GM23248 (cell line): ENCODE data around the gene FRMD5. TPM values are rescaled to one million over a fixed set of nuclear protein-coding genes. Genes with fewer than 3 reads are reported as not detected.

ENCODE experiments used
- DNase-seq: peaks from one replicate; pipeline ENCODE4 v3.0.0-alpha.2; 2015
- H2AFZ ChIP-seq: fragments of 200-600 bp; sonication (generic); 2 replicates; pipeline ENCODE4 v1.6.1; 2016; ENCODE audit warnings: antibody characterized with exemption
- H3F3A ChIP-seq: fragments of 200-600 bp; sonication (generic); 2 replicates; pipeline ENCODE4 v1.6.1; 2016; ENCODE audit warnings: mild to moderate bottlenecking, antibody characterized with exemption, mixed run types; ENCODE audit not compliant: insufficient read depth
- H3K27ac ChIP-seq: fragments of 200-600 bp; sonication (generic); 2 replicates; pipeline ENCODE4 v1.5.1; 2016; ENCODE audit warnings: mild to moderate bottlenecking
- H3K27me3 ChIP-seq: fragments of 200-600 bp; sonication (generic); replicated peaks from 2 replicates; pipeline ENCODE4 v1.6.1; 2016; ENCODE audit warnings: mild to moderate bottlenecking; ENCODE audit not compliant: insufficient read depth
- H3K36me3 ChIP-seq: fragments of 200-600 bp; sonication (generic); 2 replicates; pipeline ENCODE4 v1.6.1; 2016; ENCODE audit warnings: low read depth, mild to moderate bottlenecking
- H3K4me1 ChIP-seq: fragments of 200-600 bp; sonication (generic); 2 replicates; pipeline ENCODE4 v1.6.1; 2016; ENCODE audit warnings: mild to moderate bottlenecking; ENCODE audit not compliant: insufficient read depth
- H3K4me2 ChIP-seq: fragments of 200-600 bp; sonication (generic); one replicate; pipeline ENCODE4 v1.6.1; 2016; ENCODE audit warnings: mild to moderate bottlenecking; ENCODE audit not compliant: unreplicated experiment
- H3K4me3 ChIP-seq: fragments of 200-600 bp; sonication (generic); 2 replicates; pipeline ENCODE4 v1.5.1; 2016; ENCODE audit warnings: mild to moderate bottlenecking
- H3K79me2 ChIP-seq: fragments of 200-600 bp; sonication (generic); 2 replicates; pipeline ENCODE4 v1.6.1; 2016; ENCODE audit warnings: mild to moderate bottlenecking; ENCODE audit not compliant: insufficient read depth
- H3K9ac ChIP-seq: fragments of 200-600 bp; sonication (generic); 2 replicates; pipeline ENCODE4 v1.6.1; 2016; ENCODE audit warnings: mild to moderate bottlenecking
- H3K9me2 ChIP-seq: fragments of 200-600 bp; sonication (generic); 2 replicates; pipeline ENCODE4 v1.6.1; 2016; ENCODE audit warnings: mixed run types, mild to moderate bottlenecking, moderate library complexity; ENCODE audit not compliant: insufficient read depth
- H3K9me3 ChIP-seq: fragments of 200-600 bp; sonication (generic); one replicate; pipeline ENCODE4 v1.6.1; 2017; ENCODE audit warnings: low read depth
- H4K20me1 ChIP-seq: fragments of 200-600 bp; sonication (generic); 2 replicates; pipeline ENCODE4 v1.6.0; 2016; ENCODE audit not compliant: insufficient read depth
- EZH2 ChIP-seq: fragments of 200-600 bp; sonication (generic); IDR thresholded peaks from 2 replicates; pipeline ENCODE4 v1.6.1; 2018; ENCODE audit warnings: antibody characterized with exemption, mild to moderate bottlenecking; ENCODE audit not compliant: insufficient read depth, poor library complexity, severe bottlenecking
- EZH2phosphoT487 ChIP-seq: fragments of 200-600 bp; sonication (generic); IDR thresholded peaks from 2 replicates; pipeline ENCODE4 v1.6.1; 2018; ENCODE audit warnings: antibody characterized with exemption, moderate library complexity, mild to moderate bottlenecking, low read depth; ENCODE audit not compliant: insufficient read depth
- WGBS, 2 experiments: methylation state at CpG; one replicate each; pipeline ENCODE4 v1.1.6; 2015 to 2017; ENCODE audit warnings: low lambda C conversion rate in 2 of 2, low coverage in 1 of 2; ENCODE audit errors: missing lambda C conversion rate in 2 of 2; 5-methylcytosine and 5-hydroxymethylcytosine counted together
- in situ Hi-C: fragments of 300-500 bp; cut with MboI; formaldehyde crosslinking; loops from 2 replicates; pipeline ENCODE4 v1.15.0; 2020
- polyA plus RNA-seq: library from polyadenylated mRNA; unstranded; fragments of >200 nt; fragmentation: Nextera tagmentation; extraction: Ambion mirVana; gene quantifications from 2 replicates; pipeline ENCODE4 v1.2.1, GENCODE V29; 2016
- total RNA-seq: library from RNA; depleted of rRNA; stranded (reverse); fragments of >200 nt; shearing (Covaris generic); gene quantifications from 2 replicates; pipeline ENCODE4 v1.2.3, GENCODE V29; 2014

FRMD5 gene
- total and polyA plus RNA-seq, 2 experiments from 2014 or later, result 0.65 to 2.9 TPM

DNA sequence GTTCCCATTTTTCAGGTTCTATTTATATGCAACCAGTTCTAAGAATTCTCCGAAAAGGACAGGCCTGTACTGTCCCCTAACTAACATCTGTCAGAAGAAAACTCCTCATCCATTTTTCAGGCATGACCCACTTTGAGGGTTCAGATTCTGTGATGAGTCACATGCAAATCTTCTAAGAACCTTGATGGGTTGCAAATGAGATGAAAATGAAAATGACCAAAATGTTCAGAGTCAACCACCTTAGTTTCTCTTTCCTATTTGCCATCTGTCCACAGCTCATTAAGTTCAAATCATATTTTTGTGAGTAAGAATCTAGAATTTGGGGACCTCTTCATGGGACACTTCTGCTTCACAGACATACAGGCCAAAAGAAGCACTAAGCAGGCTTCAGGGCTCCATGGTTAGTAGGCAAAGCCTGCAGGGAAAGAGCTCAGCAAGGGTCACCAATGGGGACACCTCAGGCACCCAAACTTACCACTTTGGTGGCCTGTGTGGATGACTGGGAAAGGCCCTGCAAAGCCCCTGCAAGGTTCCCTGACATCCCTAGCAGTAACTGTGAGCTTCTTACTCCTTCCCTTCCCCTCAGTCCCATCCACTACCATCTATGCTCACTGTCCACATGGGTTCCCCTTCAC lies 246.3 kb downstream of the FRMD5 start:
- Histone ChIP-seq H3K4me3 (no peak overlapping the region), H3K9me3 (no peaks in the 10 kb centered on the region), H3K79me2 (no peaks in the 10 kb centered on the region), H3F3A (peaks cover 7% of the 10 kb centered on the region; the same call in 1 of the 2 replicates), H3K27me3 (no peaks in the 10 kb centered on the region), H3K4me1 (peaks cover 6% of the 10 kb centered on the region), H3K4me2 (no peak overlapping the region), H3K27ac (no peak overlapping the region), H2AFZ (no peak overlapping the region), H3K9ac (no peak overlapping the region), H4K20me1 (no peaks in the 10 kb centered on the region), H3K9me2 (no peaks in the 10 kb centered on the region), H3K36me3 (no peaks in the 10 kb centered on the region)
- TF ChIP-seq EZH2, result no peak
- no peak for DNase-seq
- WGBS, 2 experiments, result 98 to 100% methylated on average over 1 of the region's 1 CpG
- in situ Hi-C loops, result no loop called here

DNA sequence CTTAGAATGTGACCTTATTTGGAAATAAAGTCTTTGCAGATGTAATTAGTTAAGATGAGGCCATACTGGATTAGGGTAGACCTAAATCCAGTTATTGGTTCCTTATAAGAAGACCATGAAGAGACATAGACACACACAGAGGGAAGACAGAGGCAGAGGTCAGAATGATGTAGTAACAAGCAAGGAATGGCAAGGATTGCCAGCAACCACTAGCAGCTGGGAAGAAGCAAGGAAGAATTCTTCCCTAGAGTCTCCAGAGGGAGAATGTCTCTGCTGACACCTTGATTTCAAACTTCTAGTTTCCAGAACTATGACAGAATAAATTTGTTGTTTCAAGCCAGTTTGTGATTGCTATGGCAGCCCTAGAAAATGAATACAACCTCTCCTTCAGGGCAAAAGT lies 251.6 kb downstream of the FRMD5 start:
- H4K20me1 ChIP-seq, result no peaks in the 10 kb centered on the region
- DNase-seq, result peak; percentile 76
- H3K4me1 ChIP-seq, result peaks cover 6% of the 10 kb centered on the region
- no peaks in the 10 kb centered on the region for H3K79me2 ChIP-seq
- H3K4me3 ChIP-seq, result no peak overlapping the region
- no peak for TF ChIP-seq EZH2
- no peak for TF ChIP-seq EZH2phosphoT487
- H3K27me3 ChIP-seq, result no peaks in the 10 kb centered on the region
- H3K4me2 ChIP-seq, result peak overlapping the region; percentile 10
- no peaks in the 10 kb centered on the region for H3K9me3 ChIP-seq
- H3K36me3 ChIP-seq, result no peaks in the 10 kb centered on the region
- in situ Hi-C loops, result no loop called here
- H3K9ac ChIP-seq, result peak overlapping the region; percentile 4; the same call in 1 of the 2 replicates
- H3F3A ChIP-seq, result no peaks in the 10 kb centered on the region; the same call in 1 of the 2 replicates
- H2AFZ ChIP-seq, result no peak overlapping the region
- H3K9me2 ChIP-seq, result no peaks in the 10 kb centered on the region
- peak overlapping the region; percentile 25 for H3K27ac ChIP-seq

DNA sequence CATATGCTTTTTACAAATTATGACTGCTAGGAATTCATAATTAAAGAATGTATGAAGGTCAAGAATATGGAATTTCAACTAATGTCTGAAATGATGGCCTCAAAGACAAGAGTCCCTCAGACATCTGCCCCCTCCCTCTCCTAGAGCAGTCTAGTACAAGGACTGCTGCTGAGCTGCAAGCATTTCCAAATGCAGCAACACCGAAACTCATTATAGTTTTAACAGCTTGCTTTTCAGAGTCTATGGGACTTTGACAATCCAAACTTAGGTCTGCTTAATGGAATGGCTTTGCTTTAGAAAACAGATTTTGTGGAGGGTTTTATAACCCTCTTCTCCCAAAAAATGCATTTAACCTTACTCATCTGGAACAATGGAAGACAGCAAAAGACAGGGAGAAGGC lies 252.9 kb downstream of the FRMD5 start:
- WGBS, 2 experiments, result 79 to 93% methylated on average over 1 of the region's 1 CpG
- Histone ChIP-seq H3K4me1 (peaks cover 6% of the 10 kb centered on the region), H3K27ac (no peak overlapping the region), H3K27me3 (no peaks in the 10 kb centered on the region), H3K36me3 (no peaks in the 10 kb centered on the region), H3K9me2 (no peaks in the 10 kb centered on the region), H3K9ac (no peak overlapping the region), H3F3A (no peaks in the 10 kb centered on the region; the same call in 1 of the 2 replicates), H2AFZ (no peak overlapping the region), H3K79me2 (no peaks in the 10 kb centered on the region), H3K9me3 (no peaks in the 10 kb centered on the region), H3K4me3 (no peak overlapping the region), H3K4me2 (no peak overlapping the region), H4K20me1 (no peaks in the 10 kb centered on the region)
- DNase-seq, result no peak
- TF ChIP-seq EZH2phosphoT487 (no peak), EZH2 (no peak)
- in situ Hi-C loops, result no loop called here

- Histone ChIP-seq H3K9me2 (no peaks in the 10 kb centered on the region), H3K9me3 (no peaks in the 10 kb centered on the region), H3K27me3 (no peaks in the 10 kb centered on the region), H3K4me2 (no peak overlapping the region), H3K27ac (no peak overlapping the region), H3K4me1 (peaks cover 6% of the 10 kb centered on the region), H3F3A (no peaks in the 10 kb centered on the region; the same call in 1 of the 2 replicates), H3K9ac (no peak overlapping the region), H2AFZ (no peak overlapping the region), H3K36me3 (no peaks in the 10 kb centered on the region), H3K79me2 (no peaks in the 10 kb centered on the region), H4K20me1 (no peaks in the 10 kb centered on the region), H3K4me3 (no peak overlapping the region)
- no peak for DNase-seq
- 86 to 92% methylated on average over 3 of the region's 3 CpGs for WGBS, 2 experiments
- TF ChIP-seq EZH2, result no peak
- no peak for TF ChIP-seq EZH2phosphoT487
- in situ Hi-C loops, result no loop called here
Observed at GRCh38 chr15:43941555-43941954, 253.5 kb downstream of the FRMD5 start.

DNA sequence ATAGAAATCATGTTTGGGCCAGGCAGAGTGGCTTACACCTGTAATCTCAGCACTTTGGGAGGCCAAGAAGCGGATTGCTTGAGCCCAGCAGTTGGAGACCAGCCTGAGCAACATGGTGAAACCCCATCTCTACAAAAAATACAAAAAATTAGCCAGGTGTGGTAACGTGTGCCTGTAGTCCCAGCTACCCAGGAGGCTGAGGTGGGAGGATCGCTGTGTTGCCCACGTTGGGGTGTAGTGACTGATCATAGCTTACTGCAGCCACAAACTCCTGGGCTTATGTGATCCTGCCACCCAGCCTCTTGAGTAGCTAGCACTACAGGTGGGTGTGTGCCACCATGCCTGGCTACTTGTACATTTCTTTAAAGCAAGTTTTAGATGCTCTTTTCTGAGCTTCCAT lies 254.0 kb downstream of the FRMD5 start:
- peaks cover 6% of the 10 kb centered on the region for H3K4me1 ChIP-seq
- 82 to 83% methylated on average over 4 of the region's 4 CpGs for WGBS, 2 experiments
- H3K4me2 ChIP-seq, result no peak overlapping the region
- H3K9me3 ChIP-seq, result no peaks in the 10 kb centered on the region
- no peaks in the 10 kb centered on the region for H4K20me1 ChIP-seq
- no peak overlapping the region for H2AFZ ChIP-seq
- in situ Hi-C loops, result no loop called here
- no peaks in the 10 kb centered on the region for H3K27me3 ChIP-seq
- H3K9ac ChIP-seq, result no peak overlapping the region
- TF ChIP-seq EZH2, result no peak
- TF ChIP-seq EZH2phosphoT487, result no peak
- H3F3A ChIP-seq, result no peaks in the 10 kb centered on the region; the same call in 1 of the 2 replicates
- no peak for DNase-seq
- no peak overlapping the region for H3K4me3 ChIP-seq
- H3K36me3 ChIP-seq, result no peaks in the 10 kb centered on the region
- no peak overlapping the region for H3K27ac ChIP-seq
- H3K79me2 ChIP-seq, result no peaks in the 10 kb centered on the region
- no peaks in the 10 kb centered on the region for H3K9me2 ChIP-seq
